HCT116 (cell line): Measurements from ENCODE around the gene COL9A2. TPM values are rescaled to one million over a fixed set of nuclear protein-coding genes. Genes with fewer than 3 reads are reported as not detected.

Experiments
- ATAC-seq: fragments of 200-7000 bp; cut with Tn5 transposase; 2 replicates; pipeline ENCODE4 v1.9.1; 2020; ENCODE audit warnings: mild to moderate bottlenecking, moderate library complexity
- BruUV-seq: library from RNA; stranded (reverse); fragments of 400-500 nt; replicated peaks from 2 replicates; lab custom pipeline; 2021; lab: Mats Ljungman, UMichigan
- CTCF ChIA-PET: fragments of 300-600 bp; sonication (Branson Sonifier 250); formaldehyde crosslinking; loops from one replicate; lab custom pipeline; 2021; ENCODE audit warnings: antibody characterized with exemption; lab: Charles Lee
- POLR2A ChIA-PET: fragments of 300-600, 350-600 bp; sonication (Branson Sonifier 250); formaldehyde crosslinking; loops from one replicate; lab custom pipeline; 2021; ENCODE audit warnings: antibody characterized with exemption; lab: Charles Lee
- RAD21 ChIA-PET, 2 experiments: fragments of 300-600 bp; sonication (Branson Sonifier 250); formaldehyde crosslinking; loops; one replicate each; lab custom pipeline; 2023; ENCODE audit warnings: low total read pairs in 2 of 2; ENCODE audit not compliant: uncharacterized antibody in 2 of 2, unreplicated experiment in 2 of 2, low non-redundant PET in 1 of 2; lab: Charles Lee
- DNase-seq: peaks from one replicate; pipeline ENCODE4 v3.0.0-alpha.2; 2010; ENCODE audit warnings: low read depth, low spot score
- H2AFZ ChIP-seq: fragments of 200-600 bp; shearing (Covaris generic), sonication (generic); 2 replicates; pipeline ENCODE4 v1.6.1; 2017; ENCODE audit warnings: low read depth, mixed run types, mixed read lengths, antibody characterized with exemption, low read length; ENCODE audit not compliant: poor library complexity, severe bottlenecking
- H3K27ac ChIP-seq: 2 replicates; pipeline ENCODE4 v1.5.1; 2012; ENCODE audit warnings: low read depth, low read length
- H3K27me3 ChIP-seq: fragments of 200-600 bp; sonication (generic); 2 replicates; pipeline ENCODE4 v1.6.1; 2016; ENCODE audit warnings: mixed run types, low read length, mixed read lengths; ENCODE audit not compliant: insufficient read depth
- H3K36me3 ChIP-seq, 2 experiments: fragments of 200-500 bp in 1 of 2; fragments of 200-600 bp in 1 of 2; sonication (Bioruptor generic) in 1 of 2; sonication (generic) in 1 of 2; 2 replicates each; pipeline versions ENCODE4 v1.5.1 to v1.6.1; 2014 to 2016; ENCODE audit warnings: low read length in 2 of 2, inconsistent platforms in 1 of 2, mixed read lengths in 1 of 2, mixed run types in 1 of 2; ENCODE audit not compliant: insufficient read depth in 2 of 2, control insufficient read depth in 1 of 2
- H3K4me1 ChIP-seq, 2 experiments: fragments of 200-600 bp in 1 of 2; sonication (generic) in 1 of 2; 2 replicates each; pipeline versions ENCODE4 v1.5.1 to v1.6.1; 2012 to 2017; ENCODE audit warnings: low read length in 2 of 2, inconsistent platforms in 1 of 2, mild to moderate bottlenecking in 1 of 2, mixed read lengths in 1 of 2, mixed run types in 1 of 2, moderate library complexity in 1 of 2; ENCODE audit not compliant: insufficient read depth in 2 of 2, control insufficient read depth in 1 of 2
- H3K4me2 ChIP-seq: fragments of 200-600 bp; sonication (generic); 2 replicates; pipeline ENCODE4 v1.6.1; 2017; ENCODE audit warnings: mixed run types, low read length, mixed read lengths
- H3K4me3 ChIP-seq, 2 experiments: fragments of 200-600 bp in 1 of 2; sonication (generic) in 1 of 2; replicated peaks in 1 of 2; 2 replicates each; pipeline ENCODE4 v1.5.1; 2011 to 2016; ENCODE audit warnings: low read length in 2 of 2, control low read depth in 1 of 2, low read depth in 1 of 2, mild to moderate bottlenecking in 1 of 2, mixed read lengths in 1 of 2, mixed run types in 1 of 2
- H3K79me2 ChIP-seq: fragments of 200-600 bp; sonication (generic); 2 replicates; pipeline ENCODE4 v1.6.1; 2017; ENCODE audit warnings: mild to moderate bottlenecking, mixed run types, low read length, moderate library complexity, mixed read lengths; ENCODE audit not compliant: insufficient read depth
- H3K9ac ChIP-seq: fragments of 200-600 bp; sonication (generic); 2 replicates; pipeline ENCODE4 v1.6.1; 2016; ENCODE audit warnings: low read length, mixed read lengths
- H3K9me2 ChIP-seq: fragments of 200-600 bp; sonication (generic), shearing (Covaris generic); 2 replicates; pipeline ENCODE4 v1.6.1; 2017; ENCODE audit warnings: mixed run types, mild to moderate bottlenecking, moderate library complexity; ENCODE audit not compliant: insufficient read depth
- H3K9me3 ChIP-seq, 2 experiments: fragments of 200-500 bp in 1 of 2; fragments of 200-600 bp in 1 of 2; sonication (Bioruptor generic) in 1 of 2; sonication (generic) in 1 of 2; 2 replicates each; pipeline ENCODE4 v1.6.1; 2014 to 2017; ENCODE audit warnings: low read length in 2 of 2, mixed read lengths in 2 of 2, inconsistent platforms in 1 of 2, low read depth in 1 of 2, mild to moderate bottlenecking in 1 of 2, mixed run types in 1 of 2, moderate library complexity in 1 of 2; ENCODE audit not compliant: control insufficient read depth in 1 of 2, insufficient read depth in 1 of 2
- H4K20me1 ChIP-seq: fragments of 200-600 bp; sonication (generic), shearing (Covaris generic); 2 replicates; pipeline ENCODE4 v1.6.1; 2017; ENCODE audit warnings: mixed run types, mild to moderate bottlenecking, moderate library complexity; ENCODE audit not compliant: insufficient read depth
- CBX3 ChIP-seq: IDR thresholded peaks from 2 replicates; pipeline ENCODE4 v1.6.1; 2012; ENCODE audit warnings: low read depth
- CEBPB ChIP-seq: IDR thresholded peaks from 2 replicates; pipeline ENCODE4 v1.6.1; 2012; ENCODE audit warnings: low read depth
- EGR1 ChIP-seq: IDR thresholded peaks from 2 replicates; pipeline ENCODE4 v1.6.1; 2012; ENCODE audit warnings: low read depth
- ELF1 ChIP-seq: IDR thresholded peaks from 2 replicates; pipeline ENCODE4 v1.6.1; 2012; ENCODE audit warnings: low read depth, borderline replicate concordance
- EZH2 ChIP-seq: fragments of 200-600 bp; sonication (generic); IDR thresholded peaks from 2 replicates; pipeline ENCODE4 v1.6.1; 2017; ENCODE audit warnings: antibody characterized with exemption, mixed run types
- EZH2phosphoT487 ChIP-seq: fragments of 200-600 bp; IDR thresholded peaks from 2 replicates; pipeline ENCODE4 v1.6.1; 2018; ENCODE audit warnings: antibody characterized with exemption, borderline replicate concordance
- POLR2A ChIP-seq: IDR thresholded peaks from 2 replicates; pipeline ENCODE4 v1.7.0; 2011; ENCODE audit warnings: borderline replicate concordance; ENCODE audit not compliant: insufficient read depth, insufficient read length; ENCODE audit errors: extremely low read depth
- POLR2AphosphoS5 ChIP-seq: IDR thresholded peaks from 2 replicates; pipeline ENCODE4 v1.6.1; 2011; ENCODE audit warnings: mild to moderate bottlenecking, low read depth, low read length, moderate library complexity
- SIN3A ChIP-seq: IDR thresholded peaks from 2 replicates; pipeline ENCODE4 v1.6.1; 2012; ENCODE audit warnings: low read depth
- SP1 ChIP-seq: IDR thresholded peaks from 2 replicates; pipeline ENCODE4 v1.6.1; 2012; ENCODE audit warnings: low read depth
- SRF ChIP-seq: IDR thresholded peaks from 2 replicates; pipeline ENCODE4 v1.6.1; 2012; ENCODE audit warnings: low read depth
- ZFX ChIP-seq: fragments of 450-650 bp; IDR thresholded peaks from 2 replicates; pipeline ENCODE4 v1.6.1; 2017
- intact Hi-C: fragments of 100-400 bp; cut with micrococcal nuclease; formaldehyde crosslinking; loops from 2 replicates; pipeline ENCODE4 v1.10.0; 2022
- total RNA-seq: library from RNA; stranded (reverse); gene quantifications from one replicate; pipeline ENCODE4 v1.2.1, GENCODE V29; 2021; ENCODE audit not compliant: unreplicated experiment
- TF ChIP-seq, protein P1 (sequence below): IDR thresholded peaks from 2 replicates; pipeline ENCODE4 v1.6.1; 2012
- TF ChIP-seq, protein P2 (sequence below), 3 experiments: fragments of 200-600 bp in 1 of 3; sonication (generic) in 1 of 3; IDR thresholded peaks in 2 of 3; conservative IDR thresholded peaks in 1 of 3; 2 replicates each; pipeline ENCODE4 v1.5.1; 2012 to 2017; ENCODE audit warnings: low read depth in 2 of 3, low read length in 2 of 3, antibody characterized with exemption in 1 of 3, borderline replicate concordance in 1 of 3, control low read depth in 1 of 3, mild to moderate bottlenecking in 1 of 3, mixed read lengths in 1 of 3, mixed run types in 1 of 3, moderate library complexity in 1 of 3; ENCODE audit not compliant: insufficient read depth in 1 of 3
- TF ChIP-seq, protein P3 (sequence below): IDR thresholded peaks from 2 replicates; pipeline ENCODE4 v1.6.1; 2012; ENCODE audit warnings: low read depth
- TF ChIP-seq, protein P4 (sequence below): IDR thresholded peaks from 2 replicates; pipeline ENCODE4 v1.6.1; 2012

COL9A2 gene
- total RNA-seq, 1 experiment from 2014 or later, result 2.4 TPM

DNA sequence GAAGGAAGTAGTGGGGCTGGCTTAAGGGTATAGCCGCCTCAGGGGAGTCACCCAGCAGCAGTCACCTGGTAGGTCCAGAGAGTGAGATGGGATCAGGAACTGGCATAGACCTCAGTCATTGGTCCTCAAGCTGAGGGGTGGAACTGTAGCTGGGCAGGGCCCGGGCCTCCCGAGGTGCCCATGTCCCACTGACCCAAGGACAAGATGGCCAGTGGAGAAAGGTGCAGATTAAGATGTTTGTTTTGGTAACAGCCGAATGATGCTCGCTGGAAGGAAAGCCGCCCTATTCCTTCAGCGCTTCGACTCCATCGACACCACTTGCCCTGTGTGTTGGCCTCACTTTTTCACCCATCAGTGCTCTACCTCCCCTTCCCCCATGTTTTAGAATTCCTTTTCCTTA is 16.4 kb downstream of the COL9A2 start:
- ChIA-PET POLR2A (no interaction called here), RAD21 (no interaction called here), CTCF (interaction anchor here (1.3 kb wide), 1 partner anchor 38 kb away, joined by 4 read pairs; no protein-coding TSS in a partner anchor)
- no peak overlapping the region for H3K4me3 ChIP-seq
- no peaks in the 10 kb centered on the region for H3K79me2 ChIP-seq
- no peak for TF ChIP-seq CEBPB
- TF ChIP-seq EZH2, result no peak
- no peak for TF ChIP-seq SIN3A
- TF ChIP-seq SRF, result no peak
- TF ChIP-seq ZFX, result no peak
- no peak for TF ChIP-seq POLR2A
- TF ChIP-seq SP1, result no peak
- TF ChIP-seq, protein P1, sequence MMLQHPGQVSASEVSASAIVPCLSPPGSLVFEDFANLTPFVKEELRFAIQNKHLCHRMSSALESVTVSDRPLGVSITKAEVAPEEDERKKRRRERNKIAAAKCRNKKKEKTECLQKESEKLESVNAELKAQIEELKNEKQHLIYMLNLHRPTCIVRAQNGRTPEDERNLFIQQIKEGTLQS, result no peak
- TF ChIP-seq, protein P2, sequence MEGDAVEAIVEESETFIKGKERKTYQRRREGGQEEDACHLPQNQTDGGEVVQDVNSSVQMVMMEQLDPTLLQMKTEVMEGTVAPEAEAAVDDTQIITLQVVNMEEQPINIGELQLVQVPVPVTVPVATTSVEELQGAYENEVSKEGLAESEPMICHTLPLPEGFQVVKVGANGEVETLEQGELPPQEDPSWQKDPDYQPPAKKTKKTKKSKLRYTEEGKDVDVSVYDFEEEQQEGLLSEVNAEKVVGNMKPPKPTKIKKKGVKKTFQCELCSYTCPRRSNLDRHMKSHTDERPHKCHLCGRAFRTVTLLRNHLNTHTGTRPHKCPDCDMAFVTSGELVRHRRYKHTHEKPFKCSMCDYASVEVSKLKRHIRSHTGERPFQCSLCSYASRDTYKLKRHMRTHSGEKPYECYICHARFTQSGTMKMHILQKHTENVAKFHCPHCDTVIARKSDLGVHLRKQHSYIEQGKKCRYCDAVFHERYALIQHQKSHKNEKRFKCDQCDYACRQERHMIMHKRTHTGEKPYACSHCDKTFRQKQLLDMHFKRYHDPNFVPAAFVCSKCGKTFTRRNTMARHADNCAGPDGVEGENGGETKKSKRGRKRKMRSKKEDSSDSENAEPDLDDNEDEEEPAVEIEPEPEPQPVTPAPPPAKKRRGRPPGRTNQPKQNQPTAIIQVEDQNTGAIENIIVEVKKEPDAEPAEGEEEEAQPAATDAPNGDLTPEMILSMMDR (IDR thresholded peaks at IDR 0.05 in 2 of 3, conservative IDR thresholded peaks at IDR 0.05 in 1 of 3; ENCODE audit: borderline replicate concordance in 1 of 3, insufficient read depth in 1 of 3, low read depth in 2 of 3, low read length in 2 of 3), result no peak
- no peak for TF ChIP-seq EGR1
- TF ChIP-seq POLR2AphosphoS5, result no peak
- TF ChIP-seq, protein P3, sequence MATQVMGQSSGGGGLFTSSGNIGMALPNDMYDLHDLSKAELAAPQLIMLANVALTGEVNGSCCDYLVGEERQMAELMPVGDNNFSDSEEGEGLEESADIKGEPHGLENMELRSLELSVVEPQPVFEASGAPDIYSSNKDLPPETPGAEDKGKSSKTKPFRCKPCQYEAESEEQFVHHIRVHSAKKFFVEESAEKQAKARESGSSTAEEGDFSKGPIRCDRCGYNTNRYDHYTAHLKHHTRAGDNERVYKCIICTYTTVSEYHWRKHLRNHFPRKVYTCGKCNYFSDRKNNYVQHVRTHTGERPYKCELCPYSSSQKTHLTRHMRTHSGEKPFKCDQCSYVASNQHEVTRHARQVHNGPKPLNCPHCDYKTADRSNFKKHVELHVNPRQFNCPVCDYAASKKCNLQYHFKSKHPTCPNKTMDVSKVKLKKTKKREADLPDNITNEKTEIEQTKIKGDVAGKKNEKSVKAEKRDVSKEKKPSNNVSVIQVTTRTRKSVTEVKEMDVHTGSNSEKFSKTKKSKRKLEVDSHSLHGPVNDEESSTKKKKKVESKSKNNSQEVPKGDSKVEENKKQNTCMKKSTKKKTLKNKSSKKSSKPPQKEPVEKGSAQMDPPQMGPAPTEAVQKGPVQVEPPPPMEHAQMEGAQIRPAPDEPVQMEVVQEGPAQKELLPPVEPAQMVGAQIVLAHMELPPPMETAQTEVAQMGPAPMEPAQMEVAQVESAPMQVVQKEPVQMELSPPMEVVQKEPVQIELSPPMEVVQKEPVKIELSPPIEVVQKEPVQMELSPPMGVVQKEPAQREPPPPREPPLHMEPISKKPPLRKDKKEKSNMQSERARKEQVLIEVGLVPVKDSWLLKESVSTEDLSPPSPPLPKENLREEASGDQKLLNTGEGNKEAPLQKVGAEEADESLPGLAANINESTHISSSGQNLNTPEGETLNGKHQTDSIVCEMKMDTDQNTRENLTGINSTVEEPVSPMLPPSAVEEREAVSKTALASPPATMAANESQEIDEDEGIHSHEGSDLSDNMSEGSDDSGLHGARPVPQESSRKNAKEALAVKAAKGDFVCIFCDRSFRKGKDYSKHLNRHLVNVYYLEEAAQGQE, result no peak
- no peak for TF ChIP-seq EZH2phosphoT487
- TF ChIP-seq, protein P4, sequence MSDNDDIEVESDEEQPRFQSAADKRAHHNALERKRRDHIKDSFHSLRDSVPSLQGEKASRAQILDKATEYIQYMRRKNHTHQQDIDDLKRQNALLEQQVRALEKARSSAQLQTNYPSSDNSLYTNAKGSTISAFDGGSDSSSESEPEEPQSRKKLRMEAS, result no peak
- no peak for TF ChIP-seq CBX3
- TF ChIP-seq ELF1, result no peak
- no peak overlapping the region for H3K27ac ChIP-seq
- no peaks in the 10 kb centered on the region for H3K9me3 ChIP-seq
- peaks cover 14 to 15% of the 10 kb centered on the region in 2 experiments for H3K4me1 ChIP-seq
- intact Hi-C loops, result no loop called here
- BruUV-seq, result no TSS peak
- H4K20me1 ChIP-seq, result no peaks in the 10 kb centered on the region
- H3K27me3 ChIP-seq, result no peaks in the 10 kb centered on the region
- DNase-seq, result no peak
- H3K4me2 ChIP-seq, result no peak overlapping the region
- no peak for ATAC-seq
- H2AFZ ChIP-seq, result no peak overlapping the region
- H3K9me2 ChIP-seq, result no peaks in the 10 kb centered on the region
- H3K36me3 ChIP-seq, result no peaks in the 10 kb centered on the region
- no peak overlapping the region for H3K9ac ChIP-seq
